ENCODE results near the gene FIGLA.
A peak's percentile ranks its signal among the peaks of the same experiment; 100 is the strongest.
"Not testable (repeated sequence)": the region's sequence is repeated elsewhere in the genome, so short reads cannot be mapped to it uniquely, and the experiment has no call there.

The FIGLA gene

GRCh38 chr2:70806620-70807019 lies 16.2 kb upstream of the FIGLA start:
- no peak overlapping the region for H3K4me3 ChIP-seq (ENCODE audit: low read length)
- H3K27me3 ChIP-seq (ENCODE audit: insufficient read depth, low read length), result peaks cover 8% of the 10 kb centered on the region
- no peak overlapping the region for H3K9ac ChIP-seq (ENCODE audit: low read depth, low read length)
- H3K27ac ChIP-seq (ENCODE audit: low read length), result no peak overlapping the region
- H3K9me3 ChIP-seq (ENCODE audit: insufficient read depth, low read depth, low read length), result no peaks in the 10 kb centered on the region
- H3K4me1 ChIP-seq (ENCODE audit: insufficient read depth, low read length), result no peaks in the 10 kb centered on the region
- no peaks in the 10 kb centered on the region for H3K36me3 ChIP-seq (ENCODE audit: insufficient read depth, low read depth, low read length)

- no peaks in the 10 kb centered on the region for H3K9me3 ChIP-seq (ENCODE audit: insufficient read depth, low read depth, low read length)
- no peaks in the 10 kb centered on the region for H3K4me1 ChIP-seq (ENCODE audit: insufficient read depth, low read length)
- no peak overlapping the region for H3K4me3 ChIP-seq (ENCODE audit: low read length)
- H3K27ac ChIP-seq (ENCODE audit: low read length), result no peak overlapping the region
- H3K9ac ChIP-seq (ENCODE audit: low read depth, low read length), result no peak overlapping the region
- peaks cover 14% of the 10 kb centered on the region for H3K27me3 ChIP-seq (ENCODE audit: insufficient read depth, low read length)
- no peaks in the 10 kb centered on the region for H3K36me3 ChIP-seq (ENCODE audit: insufficient read depth, low read depth, low read length)
Observed at GRCh38 chr2:70806013-70806412, 15.6 kb upstream of the FIGLA start.

- no peak overlapping the region for H3K4me3 ChIP-seq (ENCODE audit: low read length)
- no peak overlapping the region for H3K9ac ChIP-seq (ENCODE audit: low read depth, low read length)
- H3K4me1 ChIP-seq (ENCODE audit: insufficient read depth, low read length), result no peaks in the 10 kb centered on the region
- H3K9me3 ChIP-seq (ENCODE audit: insufficient read depth, low read depth, low read length), result peaks cover 4% of the 10 kb centered on the region; the same call in 1 of the 2 replicates
- no peaks in the 10 kb centered on the region for H3K36me3 ChIP-seq (ENCODE audit: insufficient read depth, low read depth, low read length)
- no peak overlapping the region for H3K27ac ChIP-seq (ENCODE audit: low read length)
- peaks cover 22% of the 10 kb centered on the region for H3K27me3 ChIP-seq (ENCODE audit: insufficient read depth, low read length)
Observed at GRCh38 chr2:70801607-70802263, 11.3 kb upstream of the FIGLA start.

GRCh38 chr2:70799706-70800105 lies 9.3 kb upstream of the FIGLA start:
- Histone ChIP-seq H3K4me3 (ENCODE audit: low read length) (no peak overlapping the region), H3K36me3 (ENCODE audit: insufficient read depth, low read depth, low read length) (no peaks in the 10 kb centered on the region), H3K9ac (ENCODE audit: low read depth, low read length) (no peak overlapping the region), H3K27ac (ENCODE audit: low read length) (no peak overlapping the region), H3K9me3 (ENCODE audit: insufficient read depth, low read depth, low read length) (peaks cover 4% of the 10 kb centered on the region; the same call in 1 of the 2 replicates), H3K4me1 (ENCODE audit: insufficient read depth, low read length) (no peaks in the 10 kb centered on the region), H3K27me3 (ENCODE audit: insufficient read depth, low read length) (peaks cover 36% of the 10 kb centered on the region)

GRCh38 chr2:70797996-70798395 lies 7.6 kb upstream of the FIGLA start:
- H3K27me3 ChIP-seq (ENCODE audit: insufficient read depth, low read length), result peaks cover 53% of the 10 kb centered on the region

GRCh38 chr2:70797506-70797905 lies 7.1 kb upstream of the FIGLA start:
- H3K9ac ChIP-seq (ENCODE audit: low read depth, low read length), result no peak overlapping the region
- no peaks in the 10 kb centered on the region for H3K4me1 ChIP-seq (ENCODE audit: insufficient read depth, low read length)
- peaks cover 58% of the 10 kb centered on the region for H3K27me3 ChIP-seq (ENCODE audit: insufficient read depth, low read length)
- H3K9me3 ChIP-seq (ENCODE audit: insufficient read depth, low read depth, low read length), result peaks cover 4% of the 10 kb centered on the region; the same call in 1 of the 2 replicates
- H3K4me3 ChIP-seq (ENCODE audit: low read length), result no peak overlapping the region
- no peak overlapping the region for H3K27ac ChIP-seq (ENCODE audit: low read length)
- no peaks in the 10 kb centered on the region for H3K36me3 ChIP-seq (ENCODE audit: insufficient read depth, low read depth, low read length)

More at GRCh38 chr2:70797996-70798395, 7.6 kb upstream of the FIGLA start:
- not testable (repeated sequence) for H3K36me3 ChIP-seq (ENCODE audit: insufficient read depth, low read depth, low read length); H3K4me3 ChIP-seq (ENCODE audit: low read length); H3K4me1 ChIP-seq (ENCODE audit: insufficient read depth, low read length); H3K9me3 ChIP-seq (ENCODE audit: insufficient read depth, low read depth, low read length); H3K27ac ChIP-seq (ENCODE audit: low read length); H3K9ac ChIP-seq (ENCODE audit: low read depth, low read length)

GRCh38 chr2:70796262-70796661 lies 5.8 kb upstream of the FIGLA start:
- H3K9me3 ChIP-seq (ENCODE audit: insufficient read depth, low read depth, low read length), result peaks cover 4% of the 10 kb centered on the region; the same call in 1 of the 2 replicates
- no peaks in the 10 kb centered on the region for H3K36me3 ChIP-seq (ENCODE audit: insufficient read depth, low read depth, low read length)
- H3K27ac ChIP-seq (ENCODE audit: low read length), result no peak overlapping the region
- H3K27me3 ChIP-seq (ENCODE audit: insufficient read depth, low read length), result peaks cover 59% of the 10 kb centered on the region
- no peak overlapping the region for H3K4me3 ChIP-seq (ENCODE audit: low read length)
- no peak overlapping the region for H3K9ac ChIP-seq (ENCODE audit: low read depth, low read length)
- H3K4me1 ChIP-seq (ENCODE audit: insufficient read depth, low read length), result no peaks in the 10 kb centered on the region

GRCh38 chr2:70795164-70795995 lies 4.9 kb upstream of the FIGLA start:
- Histone ChIP-seq H3K36me3 (ENCODE audit: insufficient read depth, low read depth, low read length) (no peaks in the 10 kb centered on the region), H3K9me3 (ENCODE audit: insufficient read depth, low read depth, low read length) (peaks cover 4% of the 10 kb centered on the region; the same call in 1 of the 2 replicates), H3K4me3 (ENCODE audit: low read length) (no peak overlapping the region), H3K4me1 (ENCODE audit: insufficient read depth, low read length) (no peaks in the 10 kb centered on the region), H3K27ac (ENCODE audit: low read length) (no peak overlapping the region), H3K27me3 (ENCODE audit: insufficient read depth, low read length) (peaks cover 61% of the 10 kb centered on the region), H3K9ac (ENCODE audit: low read depth, low read length) (no peak overlapping the region)

GRCh38 chr2:70793450-70793849 lies 3.0 kb upstream of the FIGLA start:
- peaks cover 4% of the 10 kb centered on the region; the same call in 1 of the 2 replicates for H3K4me1 ChIP-seq (ENCODE audit: insufficient read depth, low read length)
- H3K27me3 ChIP-seq (ENCODE audit: insufficient read depth, low read length), result peaks cover 80% of the 10 kb centered on the region
- no peak overlapping the region for H3K9ac ChIP-seq (ENCODE audit: low read depth, low read length)
- H3K27ac ChIP-seq (ENCODE audit: low read length), result no peak overlapping the region
- no peaks in the 10 kb centered on the region for H3K36me3 ChIP-seq (ENCODE audit: insufficient read depth, low read depth, low read length)
- no peaks in the 10 kb centered on the region for H3K9me3 ChIP-seq (ENCODE audit: insufficient read depth, low read depth, low read length)
- H3K4me3 ChIP-seq (ENCODE audit: low read length), result no peak overlapping the region

- H3K27me3 ChIP-seq (ENCODE audit: insufficient read depth, low read length), result peaks cover 90% of the 10 kb centered on the region
- H3K4me3 ChIP-seq (ENCODE audit: low read length), result peak overlapping the region; percentile 49; the same call in 1 of the 2 replicates
- H3K9me3 ChIP-seq (ENCODE audit: insufficient read depth, low read depth, low read length), result no peaks in the 10 kb centered on the region
- H3K9ac ChIP-seq (ENCODE audit: low read depth, low read length), result no peak overlapping the region
- no peaks in the 10 kb centered on the region for H3K36me3 ChIP-seq (ENCODE audit: insufficient read depth, low read depth, low read length)
- H3K27ac ChIP-seq (ENCODE audit: low read length), result no peak overlapping the region
- peaks cover 4% of the 10 kb centered on the region; the same call in 1 of the 2 replicates for H3K4me1 ChIP-seq (ENCODE audit: insufficient read depth, low read length)
Observed at GRCh38 chr2:70789304-70790135, 923 bp downstream of the FIGLA start.

- H3K9me3 ChIP-seq (ENCODE audit: insufficient read depth, low read depth, low read length), result no peaks in the 10 kb centered on the region
- peaks cover 4% of the 10 kb centered on the region; the same call in 1 of the 2 replicates for H3K4me1 ChIP-seq (ENCODE audit: insufficient read depth, low read length)
- H3K36me3 ChIP-seq (ENCODE audit: insufficient read depth, low read depth, low read length), result no peaks in the 10 kb centered on the region
- H3K27me3 ChIP-seq (ENCODE audit: insufficient read depth, low read length), result peaks cover 48% of the 10 kb centered on the region
- H3K4me3 ChIP-seq (ENCODE audit: low read length), result no peak overlapping the region
- H3K9ac ChIP-seq (ENCODE audit: low read depth, low read length), result no peak overlapping the region
- H3K27ac ChIP-seq (ENCODE audit: low read length), result no peak overlapping the region
Observed at GRCh38 chr2:70785137-70785911, 5.1 kb downstream of the FIGLA start.

Measured in iPS-20b (cell line).